K562 (cell line): ENCODE data around the gene OCRL. TPM values are rescaled to one million over a fixed set of nuclear protein-coding genes. Genes with fewer than 3 reads are reported as not detected.

Experiments used
- BHLHE40 ChIP-seq: IDR thresholded peaks from 2 replicates; pipeline ENCODE4 v1.6.1; 2011; ENCODE audit warnings: low read length, improper control_type of control experiment
- CHD4 ChIP-seq: fragments of 200-600 bp; sonication (generic); IDR thresholded peaks from 3 replicates; pipeline ENCODE4 v1.6.1; 2012; ENCODE audit warnings: low read depth, mild to moderate bottlenecking, mixed read lengths, low read length, inconsistent platforms; ENCODE audit not compliant: insufficient read depth, insufficient replicate concordance, poor library complexity, severe bottlenecking
- EGR1 ChIP-seq: fragments of 450-650 bp; conservative IDR thresholded peaks from 2 replicates; pipeline ENCODE4 v1.6.1; 2017; ENCODE audit warnings: mild to moderate bottlenecking
- GTF2E2 ChIP-seq: fragments of 200-800 bp; sonication (Bioruptor generic); IDR thresholded peaks from 2 replicates; pipeline ENCODE4 v1.6.1; 2016; ENCODE audit warnings: missing genetic modification characterization, missing compliant biosample characterization
- KHSRP ChIP-seq: fragments of 450-650 bp; IDR thresholded peaks from 2 replicates; pipeline ENCODE4 v1.6.1; 2017
- MAFF ChIP-seq: IDR thresholded peaks from 2 replicates; pipeline ENCODE4 v1.6.1; 2012; ENCODE audit warnings: low read length, improper control_type of control experiment
- MYC ChIP-seq, 2 experiments: fragments of 250-450 bp in 1 of 2; sonication (Bioruptor Pico) in 1 of 2; IDR thresholded peaks; 2 replicates each; pipeline versions ENCODE4 v1.5.1 to v1.6.1; 2012 to 2021; ENCODE audit warnings: low read depth in 2 of 2, borderline replicate concordance in 1 of 2, improper control_type of control experiment in 1 of 2, low read length in 1 of 2, mild to moderate bottlenecking in 1 of 2, moderate library complexity in 1 of 2
- NFE2 ChIP-seq: IDR thresholded peaks from 2 replicates; pipeline ENCODE4 v1.6.1; 2014; ENCODE audit warnings: antibody characterized with exemption, low read depth
- NONO ChIP-seq, 2 experiments: fragments of 200-400 bp in 1 of 2; fragments of 450-650 bp in 1 of 2; formaldehyde crosslinking in 1 of 2; IDR thresholded peaks; 2 replicates each; pipeline ENCODE4 v1.6.1; 2017; ENCODE audit warnings: low read depth in 2 of 2, mild to moderate bottlenecking in 2 of 2, moderate library complexity in 2 of 2, low read length in 1 of 2
- TAF1 ChIP-seq: IDR thresholded peaks from 2 replicates; pipeline ENCODE4 v1.6.1; 2011; ENCODE audit warnings: mild to moderate bottlenecking, low read length, moderate library complexity; ENCODE audit not compliant: insufficient read depth, control insufficient read depth, severe bottlenecking; ENCODE audit errors: extremely low read depth
- TBP ChIP-seq: optimal IDR thresholded peaks from 2 replicates; pipeline ENCODE3; 2011; ENCODE audit warnings: low read depth, low read length, improper control_type of control experiment
- TEAD2 ChIP-seq: fragments of 450-650 bp; IDR thresholded peaks from 2 replicates; pipeline ENCODE4 v1.6.1; 2016; ENCODE audit warnings: missing genetic modification characterization, control low read depth, missing compliant biosample characterization
- UBTF ChIP-seq, 2 experiments: IDR thresholded peaks; 2 replicates each; pipeline ENCODE4 v1.6.1; 2012; ENCODE audit warnings: improper control_type of control experiment in 2 of 2, low read depth in 2 of 2, low read length in 2 of 2, borderline replicate concordance in 1 of 2
- ZFX ChIP-seq: sonication (generic); formaldehyde crosslinking; IDR thresholded peaks from 2 replicates; pipeline ENCODE4 v1.8.0; 2022; ENCODE audit warnings: mild to moderate bottlenecking, missing genetic modification reagents, moderate library complexity
- ZNF282 ChIP-seq: sonication (generic); formaldehyde crosslinking; IDR thresholded peaks from 2 replicates; pipeline ENCODE4 v1.8.1; 2023; ENCODE audit warnings: missing genetic modification reagents
- ZNF347 ChIP-seq: fragments of 450-650 bp; formaldehyde crosslinking; IDR thresholded peaks from 2 replicates; pipeline ENCODE4 v1.4.0; 2020; ENCODE audit warnings: low read depth, mild to moderate bottlenecking, moderate library complexity
- ZNF551 ChIP-seq: fragments of 250-450 bp; sonication (Bioruptor Pico); IDR thresholded peaks from 2 replicates; pipeline ENCODE4 v1.5.0; 2021; ENCODE audit warnings: mild to moderate bottlenecking, moderate library complexity
- ZNF740 ChIP-seq, 3 experiments: fragments of 200-800 bp in 1 of 3; sonication (Bioruptor generic) in 1 of 3; sonication (generic) in 1 of 3; formaldehyde crosslinking in 1 of 3; IDR thresholded peaks; 2 replicates each; pipeline versions ENCODE4 v1.6.1 to v1.8.0; 2016 to 2022; ENCODE audit warnings: mild to moderate bottlenecking in 2 of 3, missing compliant biosample characterization in 2 of 3, missing genetic modification characterization in 2 of 3, missing genetic modification reagents in 1 of 3
- polyA plus RNA-seq, 8 experiments: library from polyadenylated mRNA; depleted of rRNA in 4 of 8; stranded (reverse) in 5 of 8; unstranded in 3 of 8; fragments of >200 nt; fragmentation: Nextera tagmentation in 2 of 8; fragmentation: Illumina TruSeq in 1 of 8; extraction: Ambion mirVana in 2 of 8; extraction: Trizol in 1 of 8; gene quantifications; 2 replicates each; pipeline versions ENCODE4 v1.2.1 to v1.2.3, GENCODE V29; 2011 to 2014; ENCODE audit warnings: inconsistent platforms in 1 of 8, missing spikeins in 1 of 8
- total RNA-seq, 7 experiments: library from RNA; depleted of rRNA in 6 of 7; stranded (reverse); fragments of >200 nt in 6 of 7; fragmentation: Illumina TruSeq in 2 of 7; extraction: Trizol in 2 of 7; gene quantifications; 2 replicates each; pipeline versions ENCODE4 v1.2.1 to v1.2.3, GENCODE V29; 2011 to 2021; ENCODE audit warnings: low replicate concordance in 1 of 7
- TF ChIP-seq, protein P1 (sequence below): sonication (generic); formaldehyde crosslinking; IDR thresholded peaks from 2 replicates; pipeline ENCODE4 v1.8.0; 2022; ENCODE audit warnings: missing genetic modification reagents, mild to moderate bottlenecking, moderate library complexity, borderline replicate concordance
- TF ChIP-seq, protein P2 (sequence below), 2 experiments: fragments of 200-800 bp in 1 of 2; sonication (Bioruptor generic) in 1 of 2; sonication (generic) in 1 of 2; formaldehyde crosslinking in 1 of 2; IDR thresholded peaks in 1 of 2; conservative IDR thresholded peaks in 1 of 2; 2 replicates each; pipeline versions ENCODE4 v1.5.0 to v1.6.1; 2016 to 2020; ENCODE audit warnings: missing compliant biosample characterization in 1 of 2, missing genetic modification characterization in 1 of 2, missing genetic modification reagents in 1 of 2

The OCRL gene
- total and polyA plus RNA-seq, 9 of the 15 experiments (the other 6 are each of a cell fraction or from before 2014, with no cell fraction given): 2.2 to 23.4 (median 11.9) TPM

GRCh38 chrX:129540068-129540653 is at the start of gene OCRL (continued):
- TF ChIP-seq MYC (IDR thresholded peaks at IDR 0.05; ENCODE audit: low read depth, low read length) (0 out of 2 replicates have a peak, but pooled peaks have one; percentile 21), MYC (CRISPR knock-in tag; IDR thresholded peaks at IDR 0.05; ENCODE audit: borderline replicate concordance, low read depth) (no peak), NFE2 (no peak), ZNF282 (no peak), TBP (peak; percentile 53), NONO (IDR thresholded peaks at IDR 0.05; ENCODE audit: low read depth in 2 of 2, low read length in 1 of 2) (no peak), KHSRP (no peak), EGR1 (peak; percentile 70), ZNF740 (CRISPR knock-in tag; IDR thresholded peaks at IDR 0.05) (no peak), ZNF740 (tag; IDR thresholded peaks at IDR 0.05) (no peak), UBTF (IDR thresholded peaks at IDR 0.05; ENCODE audit: borderline replicate concordance in 1 of 2, low read depth in 2 of 2, low read length in 2 of 2) (peak; percentile 80 to 84; a peak in 2 of 4 replicates), ZFX (CRISPR knock-in tag) (peak; percentile 93), ZNF551 (CRISPR knock-in tag) (no peak), TAF1 (peak; percentile 55), GTF2E2 (tag) (no peak), ZNF347 (no peak), BHLHE40 (no peak), TEAD2 (tag) (no peak), CHD4 (no peak), MAFF (no peak)
- TF ChIP-seq, protein P1, sequence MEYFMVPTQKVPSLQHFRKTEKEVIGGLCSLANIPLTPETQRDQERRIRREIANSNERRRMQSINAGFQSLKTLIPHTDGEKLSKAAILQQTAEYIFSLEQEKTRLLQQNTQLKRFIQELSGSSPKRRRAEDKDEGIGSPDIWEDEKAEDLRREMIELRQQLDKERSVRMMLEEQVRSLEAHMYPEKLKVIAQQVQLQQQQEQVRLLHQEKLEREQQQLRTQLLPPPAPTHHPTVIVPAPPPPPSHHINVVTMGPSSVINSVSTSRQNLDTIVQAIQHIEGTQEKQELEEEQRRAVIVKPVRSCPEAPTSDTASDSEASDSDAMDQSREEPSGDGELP (CRISPR knock-in tag): peak; percentile 42; the same call in 1 of the 2 replicates
- TF ChIP-seq, protein P2, sequence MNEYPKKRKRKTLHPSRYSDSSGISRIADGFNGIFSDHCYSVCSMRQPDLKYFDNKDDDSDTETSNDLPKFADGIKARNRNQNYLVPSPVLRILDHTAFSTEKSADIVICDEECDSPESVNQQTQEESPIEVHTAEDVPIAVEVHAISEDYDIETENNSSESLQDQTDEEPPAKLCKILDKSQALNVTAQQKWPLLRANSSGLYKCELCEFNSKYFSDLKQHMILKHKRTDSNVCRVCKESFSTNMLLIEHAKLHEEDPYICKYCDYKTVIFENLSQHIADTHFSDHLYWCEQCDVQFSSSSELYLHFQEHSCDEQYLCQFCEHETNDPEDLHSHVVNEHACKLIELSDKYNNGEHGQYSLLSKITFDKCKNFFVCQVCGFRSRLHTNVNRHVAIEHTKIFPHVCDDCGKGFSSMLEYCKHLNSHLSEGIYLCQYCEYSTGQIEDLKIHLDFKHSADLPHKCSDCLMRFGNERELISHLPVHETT (CRISPR knock-in tag; conservative IDR thresholded peaks at IDR 0.05 in 1 of 2, IDR thresholded peaks at IDR 0.05 in 1 of 2): no peak
